Right forelimb (tissue), 1 donor: ENCODE data around the gene FOXD2.
"Not testable (repeated sequence)": the region's sequence is repeated elsewhere in the genome, so short reads cannot be mapped to it uniquely, and the experiment has no call there.

Experiments
- DNase-seq: peaks from one replicate; pipeline ENCODE4 v3.0.0-alpha.2; 2018

The FOXD2 gene

DNA sequence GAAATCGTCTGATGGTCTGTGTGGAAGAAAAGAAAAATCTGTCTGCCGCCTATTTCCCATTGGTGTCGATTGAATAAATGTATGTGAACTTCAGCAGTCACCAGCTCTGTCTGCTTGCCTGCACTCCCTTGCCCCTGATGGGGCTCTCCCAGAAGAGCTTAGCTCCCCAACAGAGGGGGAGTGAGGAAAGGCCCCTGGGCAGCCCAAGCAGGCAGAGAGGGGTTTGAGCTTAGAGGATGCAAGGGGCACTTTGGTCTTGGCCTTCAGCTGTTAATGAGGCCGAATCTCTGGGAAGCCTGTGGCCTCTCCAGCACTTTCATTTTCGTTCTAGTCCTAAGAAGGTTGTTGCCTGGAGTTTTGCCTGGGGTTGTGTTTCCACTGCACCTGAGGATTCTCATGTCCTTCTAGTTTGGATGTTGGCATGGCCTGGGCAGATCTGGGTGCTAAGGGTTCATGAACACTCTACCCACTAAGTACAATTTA, 2.8 kb downstream of the FOXD2 start:
- DNase-seq = no peak

DNA sequence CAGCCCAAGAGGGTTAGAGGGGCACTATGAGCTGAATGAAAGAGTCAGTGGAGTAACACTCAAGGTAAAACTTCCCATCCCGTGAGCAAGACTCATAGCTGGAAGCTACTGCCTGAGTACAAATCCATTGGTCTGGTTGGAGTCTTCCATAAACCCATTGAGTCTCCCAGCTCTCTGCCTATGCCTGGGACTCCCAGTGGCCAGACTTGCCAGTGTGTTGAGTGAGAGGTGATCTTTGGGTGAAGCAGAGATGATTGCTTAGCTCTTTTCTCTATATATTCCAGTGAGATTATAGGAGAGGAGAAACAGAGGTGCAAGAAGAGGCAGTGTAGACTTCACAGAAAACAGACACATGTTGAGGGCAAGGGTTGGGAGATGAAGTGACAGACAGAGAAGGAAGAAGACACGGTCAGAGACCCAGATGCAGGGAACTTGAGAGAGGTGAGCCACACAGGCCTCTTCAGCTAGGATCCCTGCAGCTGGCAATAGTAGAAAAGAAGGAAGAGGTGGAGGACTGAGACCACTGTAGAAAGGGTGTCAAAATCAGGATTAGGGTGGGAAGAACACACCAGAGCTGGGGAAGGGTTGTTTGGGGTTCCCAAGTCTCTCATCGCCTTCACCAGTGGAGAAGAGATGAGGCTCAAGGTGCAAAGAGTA, 3.7 kb downstream of the FOXD2 start:
- DNase-seq = no peak

GRCh38 chr1:47442202-47442601, 4.4 kb downstream of the FOXD2 start:
- DNase-seq = peak; percentile 4

GRCh38 chr1:47442842-47443529, 5.1 kb downstream of the FOXD2 start:
- DNase-seq = no peak

DNA sequence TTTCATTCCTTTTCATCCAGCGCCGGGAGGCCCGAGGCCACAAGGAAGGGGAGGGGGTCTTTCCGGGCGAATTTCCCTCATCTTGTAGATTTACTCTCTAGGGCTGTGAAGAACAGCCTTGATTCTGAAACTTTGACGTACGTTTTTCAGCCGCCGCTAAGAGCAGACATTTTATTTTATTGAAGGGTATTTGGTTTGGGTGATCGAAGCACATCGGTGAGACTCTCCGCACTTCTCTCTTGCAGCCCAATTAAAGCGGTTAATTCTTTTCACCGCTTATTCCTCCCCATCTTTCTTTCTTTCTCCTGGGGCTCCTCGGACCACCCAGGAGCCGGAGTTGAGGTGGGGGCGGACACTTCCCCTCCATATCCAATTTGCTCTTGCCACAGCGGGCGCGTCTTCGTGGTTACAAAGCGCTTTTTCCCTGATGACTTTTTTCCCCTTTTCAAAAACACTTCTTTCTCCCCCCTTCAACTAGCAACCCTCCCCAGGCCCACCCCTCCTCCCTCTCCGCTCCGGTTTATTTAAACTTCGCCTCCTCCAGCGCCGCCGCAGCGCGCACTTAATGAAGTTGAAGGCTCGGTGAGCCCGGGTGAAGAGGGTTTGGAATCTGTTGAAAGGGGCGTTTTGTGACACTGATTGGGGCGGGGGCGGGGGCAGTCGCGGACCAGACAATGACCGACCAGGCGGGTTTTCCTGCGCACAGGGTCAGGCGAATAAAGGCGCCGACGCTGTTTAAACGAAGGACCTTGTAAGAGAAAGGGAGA, 5.9 kb downstream of the FOXD2 start:
- no peak for DNase-seq

GRCh38 chr1:47444297-47444561, 6.4 kb downstream of the FOXD2 start:
- no peak for DNase-seq

DNA sequence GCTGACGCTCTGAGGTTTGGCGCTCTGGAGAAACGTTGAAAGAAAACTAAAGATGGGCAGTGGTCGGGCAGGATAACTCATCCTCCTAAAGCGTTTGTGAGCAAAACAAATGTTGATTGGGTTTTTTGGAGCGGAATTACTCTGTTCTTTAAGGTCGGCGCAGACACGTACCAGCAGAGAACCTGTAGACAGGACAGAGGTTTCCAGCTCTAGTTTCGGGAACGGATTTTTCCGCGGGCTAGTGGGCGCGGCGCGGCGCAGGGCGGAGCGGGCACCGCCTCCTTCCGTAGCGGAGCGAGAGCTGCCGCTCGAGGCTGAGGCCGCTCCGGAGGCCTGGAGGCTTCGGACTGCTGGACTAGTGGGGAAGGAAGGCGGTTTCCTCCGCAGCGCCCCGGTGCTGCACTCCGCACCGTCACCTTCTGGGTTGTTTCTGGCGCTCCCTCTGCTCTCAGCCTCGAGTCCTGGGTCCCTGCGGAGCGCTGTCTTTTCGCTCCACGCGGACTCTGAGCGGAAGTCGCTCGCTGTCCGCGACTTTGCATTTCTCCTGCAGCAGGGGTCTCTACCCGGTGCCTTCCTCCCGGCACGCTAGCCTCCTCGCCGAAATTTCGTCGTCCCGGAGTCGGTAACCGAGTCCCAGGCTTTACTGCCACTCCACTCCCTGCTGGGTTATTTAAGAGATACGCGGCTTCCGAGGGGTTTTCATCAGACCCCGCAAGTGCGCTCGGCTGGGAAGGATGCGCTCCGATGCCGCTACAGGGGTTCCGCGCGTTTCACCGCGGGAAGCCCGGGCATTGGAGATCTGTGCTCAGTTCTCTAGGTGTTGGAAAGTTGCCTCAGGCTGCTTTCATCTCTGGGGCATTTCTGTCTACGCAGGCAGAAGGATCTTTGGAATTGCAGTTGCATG, 7.0 kb downstream of the FOXD2 start:
- peak; percentile 70 for DNase-seq

DNA sequence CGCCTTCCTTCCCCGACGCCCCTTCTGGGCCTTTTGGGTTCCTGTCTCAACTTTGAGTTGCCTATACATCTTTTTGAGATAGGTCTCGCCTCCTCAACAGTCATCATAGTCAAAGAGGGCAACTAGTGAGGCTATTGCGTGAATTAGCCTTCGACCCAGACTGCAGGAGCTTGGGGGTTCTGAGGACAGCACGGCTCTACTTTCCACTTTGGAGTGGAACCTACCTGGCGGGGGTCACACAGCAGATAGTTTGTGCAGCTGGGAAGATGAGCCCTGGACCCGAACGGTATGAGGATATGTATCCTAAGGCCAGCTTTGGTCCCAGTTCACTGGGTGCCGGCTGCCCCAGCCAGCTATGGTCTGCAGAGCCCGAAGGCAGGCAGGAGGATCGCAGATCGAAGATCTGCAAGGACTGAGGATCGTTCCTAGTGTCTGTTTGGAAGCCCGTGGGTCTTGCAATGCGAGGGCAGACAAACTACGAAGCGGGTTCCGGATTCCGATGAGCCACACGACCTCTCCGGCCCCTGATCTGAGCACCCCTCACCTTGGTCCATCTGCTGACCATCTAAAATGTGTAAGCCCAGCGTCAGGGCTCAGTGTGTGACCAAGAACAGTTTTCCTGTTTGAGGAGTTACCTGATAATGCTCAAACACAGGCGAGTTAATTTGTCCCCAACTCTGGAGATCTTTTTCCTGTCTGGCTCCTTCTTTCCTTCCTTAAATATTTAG, 8.1 kb downstream of the FOXD2 start:
- no peak for DNase-seq

DNA sequence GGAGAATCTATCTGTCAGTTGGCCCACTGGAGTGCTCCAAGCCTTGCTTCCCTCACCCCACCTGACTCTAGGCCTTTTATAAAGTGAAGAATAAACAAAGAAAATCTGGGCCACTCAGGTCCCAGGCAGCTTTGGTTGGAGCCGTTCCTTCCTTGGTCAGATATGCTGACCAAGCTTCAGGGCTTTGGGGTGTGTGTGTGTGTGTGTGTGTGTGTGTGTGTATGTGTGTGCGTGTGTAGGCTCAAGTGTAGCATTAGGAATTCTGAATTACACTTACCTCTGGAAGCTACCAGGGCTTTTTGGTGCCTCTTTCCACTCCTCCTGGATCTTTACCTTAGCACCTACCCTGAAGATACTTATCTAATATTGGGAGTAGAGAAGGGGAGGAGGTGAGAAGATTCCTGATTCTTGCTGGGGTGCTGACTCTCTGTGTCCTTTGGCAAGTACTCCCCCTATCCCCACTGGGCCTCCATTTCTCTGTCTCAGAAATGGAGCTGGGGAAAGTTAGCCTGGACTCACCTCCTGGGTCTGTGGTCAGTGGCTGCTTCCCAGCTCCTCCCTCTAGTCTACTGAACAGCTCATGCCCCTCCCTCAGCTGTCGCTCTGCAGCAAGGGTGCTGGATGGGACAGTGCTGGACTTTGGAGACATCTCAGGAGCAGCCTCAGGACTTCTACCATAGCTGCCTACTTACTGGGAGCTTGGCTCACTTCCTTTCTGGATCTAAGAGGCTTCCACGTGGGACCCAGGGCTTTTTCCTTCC, 10.8 kb downstream of the FOXD2 start:
- DNase-seq = no peak

DNA sequence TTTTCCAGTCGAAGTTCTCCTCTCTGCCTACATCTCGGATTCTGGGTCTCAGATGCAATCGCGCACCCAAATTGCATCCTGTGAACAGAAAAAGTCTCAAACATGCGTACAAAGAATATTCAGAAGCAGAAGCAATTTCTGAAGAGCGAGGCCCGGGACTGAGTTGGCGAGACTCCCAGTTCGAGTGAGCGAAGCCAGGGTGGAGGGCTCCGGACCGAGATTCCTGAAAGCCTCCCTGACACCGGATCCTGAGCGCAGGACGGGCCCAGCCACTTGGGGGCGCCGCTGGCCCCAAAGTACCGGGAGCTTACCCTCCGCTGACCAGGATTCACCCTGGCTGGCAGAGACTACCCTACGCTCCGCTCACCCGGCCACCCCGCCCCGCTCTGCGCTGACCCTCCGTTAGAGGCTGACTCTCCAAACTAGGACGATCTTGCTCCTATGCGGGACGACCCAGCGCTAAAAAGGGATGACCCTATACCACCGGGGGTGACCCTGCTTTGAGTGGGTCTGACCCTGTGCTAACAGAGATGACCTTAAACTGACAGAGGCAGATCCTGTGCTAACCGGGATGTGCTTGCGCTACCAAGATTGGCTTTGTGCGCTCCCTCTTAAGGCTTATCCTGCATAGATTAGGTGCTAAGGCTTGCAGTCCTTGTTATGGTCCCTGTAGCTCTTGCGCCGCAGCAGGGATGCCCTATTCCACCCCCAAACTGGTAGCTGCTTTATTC, 12.1 kb downstream of the FOXD2 start:
- no peak for DNase-seq

GRCh38 chr1:47450606-47451005, 12.8 kb downstream of the FOXD2 start:
- DNase-seq = no peak

DNA sequence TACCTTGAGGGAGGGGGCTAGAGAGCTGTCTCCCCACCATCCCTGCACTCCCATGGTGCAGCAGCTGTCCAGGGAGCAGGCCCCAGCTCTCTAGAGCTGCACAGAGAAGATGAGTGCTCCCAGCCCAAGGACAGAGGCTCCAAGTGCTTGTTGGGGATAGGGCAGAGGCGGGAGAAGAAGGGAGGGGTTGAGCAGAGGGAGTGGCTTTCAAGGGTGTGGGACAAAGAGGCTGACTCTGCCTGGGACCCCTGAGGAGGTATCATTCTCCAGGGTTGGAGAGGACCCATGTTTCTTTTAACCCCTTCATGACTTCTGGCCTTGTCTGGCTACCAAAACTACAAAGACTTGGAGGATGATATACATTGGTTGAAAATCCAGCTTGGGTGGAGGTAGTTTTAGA, 14.6 kb downstream of the FOXD2 start:
- no peak for DNase-seq

DNA sequence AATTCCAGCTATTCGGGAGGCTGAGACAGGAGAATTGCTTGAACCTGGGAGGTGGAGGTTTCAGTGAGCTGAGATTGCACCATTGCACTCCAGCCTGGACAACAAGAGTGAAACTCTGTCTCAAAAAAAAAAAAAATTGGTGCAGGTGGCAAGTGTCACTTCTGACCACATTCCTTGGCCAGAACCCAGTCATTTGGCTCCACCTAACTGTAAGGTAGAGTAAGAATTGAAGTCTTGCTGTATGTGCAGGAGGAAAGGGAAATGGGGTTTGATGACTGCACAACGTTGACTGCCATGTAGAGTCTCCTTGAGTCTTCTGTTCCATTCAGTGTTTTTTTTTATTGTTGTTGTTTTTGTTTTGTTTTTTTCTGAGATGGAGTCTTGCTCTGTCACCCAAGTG, 16.1 kb downstream of the FOXD2 start:
- not testable (repeated sequence) for DNase-seq

DNA sequence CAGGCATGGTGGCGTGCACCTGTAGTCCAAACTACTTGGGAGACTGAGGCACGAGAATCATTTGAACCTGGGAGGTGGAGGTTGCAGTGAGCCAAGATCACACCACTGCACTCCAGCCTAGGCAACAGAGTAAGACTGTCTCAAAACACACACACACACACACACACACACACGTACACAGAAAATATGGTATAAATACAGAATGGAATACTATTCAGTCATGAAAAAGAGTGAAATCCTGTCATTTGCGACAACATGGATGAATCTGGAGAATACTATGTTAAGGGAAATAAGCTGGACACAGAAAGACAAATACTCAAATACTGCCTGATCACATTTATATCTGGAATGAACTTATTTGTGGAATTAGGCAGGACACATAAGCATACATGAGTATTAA, 18.4 kb downstream of the FOXD2 start:
- no peak for DNase-seq

GRCh38 chr1:47457547-47457946, 19.7 kb downstream of the FOXD2 start:
- DNase-seq = not testable (repeated sequence)

- no peak for DNase-seq
Measured at GRCh38 chr1:47459253-47459788, 21.5 kb downstream of the FOXD2 start.

- DNase-seq = no peak
Measured at GRCh38 chr1:47460040-47460439, 22.2 kb downstream of the FOXD2 start.

DNA sequence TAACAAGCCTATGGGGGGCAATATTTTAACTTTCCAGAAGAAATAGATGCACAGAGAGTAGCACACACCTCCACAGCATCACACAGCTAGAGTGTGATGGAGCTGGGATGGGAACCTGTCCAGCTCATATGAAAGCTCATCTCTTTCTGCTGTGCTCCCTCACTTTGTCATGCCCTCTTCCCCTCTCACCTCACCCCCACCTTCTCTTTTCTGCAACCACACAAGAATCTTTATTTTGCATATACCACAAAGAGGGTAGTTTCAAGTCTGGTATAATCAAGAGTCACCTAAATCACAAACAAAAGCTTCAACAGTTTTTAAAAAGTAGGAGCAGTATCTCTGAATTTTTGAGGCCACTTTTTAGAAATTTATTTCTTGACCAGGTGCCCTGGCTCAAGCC, 22.6 kb downstream of the FOXD2 start:
- DNase-seq = no peak

DNA sequence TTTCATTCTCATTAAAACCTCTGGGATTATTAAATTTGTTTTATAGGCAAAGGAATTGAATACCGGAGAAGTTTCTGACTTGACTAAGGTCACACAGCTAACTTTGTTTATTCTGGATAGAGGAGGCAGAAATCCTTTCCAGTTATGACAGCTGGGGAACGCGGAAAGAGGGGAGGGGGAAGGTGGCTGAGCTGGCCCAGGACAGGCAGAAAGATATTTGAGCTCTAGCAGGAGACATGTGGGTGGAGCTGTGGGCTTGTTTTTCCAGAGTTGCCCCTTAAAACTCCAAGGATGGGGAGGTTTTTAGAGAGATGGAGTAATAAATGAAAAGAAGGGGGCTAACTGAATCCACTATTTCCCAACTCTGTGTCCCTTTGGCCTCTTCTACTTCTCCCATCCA, 27.8 kb downstream of the FOXD2 start:
- no peak for DNase-seq

- no peak for DNase-seq
Measured at GRCh38 chr1:47468709-47469389, 31.0 kb downstream of the FOXD2 start.
